Liver (tissue), 9 donors: ENCODE results near the gene MAMSTR. TPM values are rescaled to one million over a fixed set of nuclear protein-coding genes. Genes with fewer than 3 reads are reported as not detected.

Experiments used
- DNase-seq: peaks from one replicate; pipeline ENCODE4 v3.0.0-alpha.2; 2017; ENCODE audit warnings: low spot score
- H3K27ac ChIP-seq, 2 donors: one replicate each; pipeline ENCODE4 v1.7.0; 2013; ENCODE audit warnings: inconsistent platforms in 2 of 2, low read length in 2 of 2, control low read depth in 1 of 2, low read depth in 1 of 2, mild to moderate bottlenecking in 1 of 2
- H3K27me3 ChIP-seq, 4 donors: one replicate each; pipeline versions ENCODE4 v1.6.1 to v1.7.0; 2013; ENCODE audit warnings: low read length in 3 of 4, inconsistent platforms in 1 of 4, mild to moderate bottlenecking in 1 of 4, moderate library complexity in 1 of 4; ENCODE audit not compliant: control insufficient read depth in 4 of 4, insufficient read depth in 4 of 4
- H3K36me3 ChIP-seq, 4 donors: one replicate each; pipeline versions ENCODE4 v1.6.1 to v1.7.0; 2013; ENCODE audit warnings: low read length in 3 of 4, mild to moderate bottlenecking in 3 of 4, low read depth in 1 of 4, moderate library complexity in 1 of 4; ENCODE audit not compliant: control insufficient read depth in 4 of 4, insufficient read depth in 3 of 4
- H3K4me1 ChIP-seq, 4 donors: one replicate each; pipeline versions ENCODE4 v1.6.1 to v1.7.0; 2013; ENCODE audit warnings: low read length in 3 of 4, mild to moderate bottlenecking in 3 of 4, moderate library complexity in 1 of 4; ENCODE audit not compliant: control insufficient read depth in 4 of 4, insufficient read depth in 4 of 4
- H3K4me3 ChIP-seq, 3 donors: one replicate each; pipeline versions ENCODE4 v1.6.1 to v1.7.0; 2013; ENCODE audit warnings: low read length in 3 of 3, control low read depth in 1 of 3, low read depth in 1 of 3, mild to moderate bottlenecking in 1 of 3
- H3K9ac ChIP-seq, 2 donors: one replicate each; pipeline ENCODE4 v1.7.0; 2013; ENCODE audit warnings: low read length in 2 of 2, mild to moderate bottlenecking in 2 of 2, moderate library complexity in 2 of 2, control low read depth in 1 of 2, low read depth in 1 of 2
- H3K9me3 ChIP-seq, 4 donors: one replicate each; pipeline versions ENCODE4 v1.6.1 to v1.7.0; 2013; ENCODE audit warnings: low read length in 3 of 4; ENCODE audit not compliant: control insufficient read depth in 4 of 4
- ATF3 ChIP-seq: IDR thresholded peaks from 2 replicates; pipeline ENCODE4 v1.6.1; 2016; ENCODE audit warnings: antibody characterized with exemption
- CTCF ChIP-seq: fragments of 150-350 bp; IDR thresholded peaks from 2 replicates; pipeline ENCODE4 v1.5.1; 2017; ENCODE audit warnings: improper control_type of control experiment, low read depth, low read length; ENCODE audit not compliant: missing input control
- EGR1 ChIP-seq, 2 donors: IDR thresholded peaks; 2 replicates each; pipeline ENCODE4 v1.6.1; 2016 to 2018; ENCODE audit warnings: antibody characterized with exemption in 2 of 2, low read depth in 2 of 2
- FOXA1 ChIP-seq: IDR thresholded peaks from 2 replicates; pipeline ENCODE4 v1.6.1; 2016; ENCODE audit warnings: antibody characterized with exemption
- FOXA2 ChIP-seq: IDR thresholded peaks from 2 replicates; pipeline ENCODE4 v1.6.1; 2016; ENCODE audit warnings: antibody characterized with exemption
- GABPA ChIP-seq, 2 donors: IDR thresholded peaks in 1 of 2; conservative IDR thresholded peaks in 1 of 2; 2 replicates each; pipeline ENCODE4 v1.6.1; 2016; ENCODE audit warnings: antibody characterized with exemption in 2 of 2, mild to moderate bottlenecking in 1 of 2, moderate library complexity in 1 of 2
- HNF4A ChIP-seq, 2 donors: conservative IDR thresholded peaks; 2 replicates each; pipeline ENCODE4 v1.6.1; 2016; ENCODE audit warnings: antibody characterized with exemption in 2 of 2, mild to moderate bottlenecking in 2 of 2
- HNF4G ChIP-seq: IDR thresholded peaks from 2 replicates; pipeline ENCODE4 v1.6.1; 2016; ENCODE audit warnings: antibody characterized with exemption
- JUND ChIP-seq, 2 donors: IDR thresholded peaks; 2 replicates each; pipeline ENCODE4 v1.6.1; 2016; ENCODE audit warnings: antibody characterized with exemption in 2 of 2
- NR2F2 ChIP-seq: IDR thresholded peaks from 2 replicates; pipeline ENCODE4 v1.6.1; 2016; ENCODE audit warnings: antibody characterized with exemption
- RAD21 ChIP-seq, 2 donors: IDR thresholded peaks; 2 replicates each; pipeline ENCODE4 v1.6.1; 2016; ENCODE audit warnings: antibody characterized with exemption in 2 of 2, mild to moderate bottlenecking in 2 of 2
- RXRA ChIP-seq, 2 donors: IDR thresholded peaks; 2 replicates each; pipeline ENCODE4 v1.6.1; 2017 to 2018; ENCODE audit warnings: antibody characterized with exemption in 2 of 2, mild to moderate bottlenecking in 1 of 2
- SP1 ChIP-seq: IDR thresholded peaks from 2 replicates; pipeline ENCODE4 v1.6.1; 2018; ENCODE audit warnings: antibody characterized with exemption, mild to moderate bottlenecking
- TAF1 ChIP-seq: conservative IDR thresholded peaks from 2 replicates; pipeline ENCODE4 v1.6.1; 2016; ENCODE audit warnings: antibody characterized with exemption, mild to moderate bottlenecking
- YY1 ChIP-seq: IDR thresholded peaks from 2 replicates; pipeline ENCODE4 v1.6.1; 2016; ENCODE audit warnings: antibody characterized with exemption, mild to moderate bottlenecking
- WGBS: extraction: QIAGEN DNeasy Blood & Tissue Kit; methylation state at CpG from one replicate; pipeline ENCODE4 v1.1.7; 2013; 5-methylcytosine and 5-hydroxymethylcytosine counted together
- polyA plus RNA-seq, 2 donors: library from polyadenylated mRNA; stranded (reverse) in 1 of 2; unstranded in 1 of 2; fragments of 200-250 nt in 1 of 2; fragments of >200 nt in 1 of 2; fragmentation: Nextera tagmentation in 1 of 2; extraction: Ambion mirVana in 1 of 2; gene quantifications; one replicate each; pipeline versions ENCODE4 v1.2.1 to v1.2.3, GENCODE V29; 2013 to 2015
- total RNA-seq, 2 donors: library from RNA; depleted of rRNA; stranded (reverse); fragments of >200 nt; gene quantifications; one replicate each; pipeline ENCODE4 v1.2.3, GENCODE V29; 2014
- TF ChIP-seq, protein P1 (sequence below): IDR thresholded peaks from 2 replicates; pipeline ENCODE4 v1.6.1; 2016; ENCODE audit warnings: antibody characterized with exemption
- TF ChIP-seq, protein P2 (sequence below): IDR thresholded peaks from 2 replicates; pipeline ENCODE4 v1.6.1; 2016; ENCODE audit warnings: antibody characterized with exemption
- TF ChIP-seq, protein P3 (sequence below): IDR thresholded peaks from 2 replicates; pipeline ENCODE4 v1.6.1; 2016; ENCODE audit warnings: antibody characterized with exemption, mild to moderate bottlenecking
- donor health status: healthy.
- donor health status: healthy.
- donor health status: healthy.
- donor health status: healthy.
- donor health status: healthy.

MAMSTR gene
- total and polyA plus RNA-seq, 4 donors, result 0.07 to 0.31 (median 0.09) TPM

GRCh38 chr19:48745208-48745995 is 25.9 kb upstream of the MAMSTR start:
- H3K9ac ChIP-seq, result no peak overlapping the region
- DNase-seq, result peak; percentile 70
- no peaks in the 10 kb centered on the region for H3K27me3 ChIP-seq
- no peak overlapping the region for H3K4me3 ChIP-seq
- no peaks in the 10 kb centered on the region for H3K36me3 ChIP-seq
- WGBS, result 31% methylated on average over 33 of the region's 33 CpGs
- H3K27ac ChIP-seq, result no peak overlapping the region
- TF ChIP-seq SP1 (no peak), YY1 (no peak), FOXA1 (no peak), NR2F2 (no peak)
- no peaks in the 10 kb centered on the region for H3K9me3 ChIP-seq
- H3K4me1 ChIP-seq, result peaks cover 0 to 2% (median 0%) of the 10 kb centered on the region in 4 donors

- H3K36me3 ChIP-seq, result no peaks in the 10 kb centered on the region
- no peak for DNase-seq
- no peak overlapping the region for H3K9ac ChIP-seq
- H3K4me3 ChIP-seq, result no peak overlapping the region
- no peaks in the 10 kb centered on the region for H3K9me3 ChIP-seq
- TF ChIP-seq SP1 (no peak), TAF1 (no peak), ATF3 (no peak), CTCF (no peak), FOXA1 (no peak), GABPA (IDR thresholded peaks at IDR 0.05 in 1 of 2, conservative IDR thresholded peaks at IDR 0.05 in 1 of 2) (no peak), RXRA (IDR thresholded peaks at IDR 0.05) (no peak), FOXA2 (no peak), JUND (IDR thresholded peaks at IDR 0.05) (no peak), RAD21 (IDR thresholded peaks at IDR 0.05) (no peak), HNF4G (no peak), YY1 (no peak), HNF4A (conservative IDR thresholded peaks at IDR 0.05) (no peak), EGR1 (IDR thresholded peaks at IDR 0.05; ENCODE audit: low read depth in 2 of 2) (no peak), NR2F2 (no peak)
- TF ChIP-seq, protein P1, sequence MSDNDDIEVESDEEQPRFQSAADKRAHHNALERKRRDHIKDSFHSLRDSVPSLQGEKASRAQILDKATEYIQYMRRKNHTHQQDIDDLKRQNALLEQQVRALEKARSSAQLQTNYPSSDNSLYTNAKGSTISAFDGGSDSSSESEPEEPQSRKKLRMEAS, result no peak
- TF ChIP-seq, protein P2, sequence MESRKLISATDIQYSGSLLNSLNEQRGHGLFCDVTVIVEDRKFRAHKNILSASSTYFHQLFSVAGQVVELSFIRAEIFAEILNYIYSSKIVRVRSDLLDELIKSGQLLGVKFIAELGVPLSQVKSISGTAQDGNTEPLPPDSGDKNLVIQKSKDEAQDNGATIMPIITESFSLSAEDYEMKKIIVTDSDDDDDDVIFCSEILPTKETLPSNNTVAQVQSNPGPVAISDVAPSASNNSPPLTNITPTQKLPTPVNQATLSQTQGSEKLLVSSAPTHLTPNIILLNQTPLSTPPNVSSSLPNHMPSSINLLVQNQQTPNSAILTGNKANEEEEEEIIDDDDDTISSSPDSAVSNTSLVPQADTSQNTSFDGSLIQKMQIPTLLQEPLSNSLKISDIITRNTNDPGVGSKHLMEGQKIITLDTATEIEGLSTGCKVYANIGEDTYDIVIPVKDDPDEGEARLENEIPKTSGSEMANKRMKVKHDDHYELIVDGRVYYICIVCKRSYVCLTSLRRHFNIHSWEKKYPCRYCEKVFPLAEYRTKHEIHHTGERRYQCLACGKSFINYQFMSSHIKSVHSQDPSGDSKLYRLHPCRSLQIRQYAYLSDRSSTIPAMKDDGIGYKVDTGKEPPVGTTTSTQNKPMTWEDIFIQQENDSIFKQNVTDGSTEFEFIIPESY, result no peak
- TF ChIP-seq, protein P3, sequence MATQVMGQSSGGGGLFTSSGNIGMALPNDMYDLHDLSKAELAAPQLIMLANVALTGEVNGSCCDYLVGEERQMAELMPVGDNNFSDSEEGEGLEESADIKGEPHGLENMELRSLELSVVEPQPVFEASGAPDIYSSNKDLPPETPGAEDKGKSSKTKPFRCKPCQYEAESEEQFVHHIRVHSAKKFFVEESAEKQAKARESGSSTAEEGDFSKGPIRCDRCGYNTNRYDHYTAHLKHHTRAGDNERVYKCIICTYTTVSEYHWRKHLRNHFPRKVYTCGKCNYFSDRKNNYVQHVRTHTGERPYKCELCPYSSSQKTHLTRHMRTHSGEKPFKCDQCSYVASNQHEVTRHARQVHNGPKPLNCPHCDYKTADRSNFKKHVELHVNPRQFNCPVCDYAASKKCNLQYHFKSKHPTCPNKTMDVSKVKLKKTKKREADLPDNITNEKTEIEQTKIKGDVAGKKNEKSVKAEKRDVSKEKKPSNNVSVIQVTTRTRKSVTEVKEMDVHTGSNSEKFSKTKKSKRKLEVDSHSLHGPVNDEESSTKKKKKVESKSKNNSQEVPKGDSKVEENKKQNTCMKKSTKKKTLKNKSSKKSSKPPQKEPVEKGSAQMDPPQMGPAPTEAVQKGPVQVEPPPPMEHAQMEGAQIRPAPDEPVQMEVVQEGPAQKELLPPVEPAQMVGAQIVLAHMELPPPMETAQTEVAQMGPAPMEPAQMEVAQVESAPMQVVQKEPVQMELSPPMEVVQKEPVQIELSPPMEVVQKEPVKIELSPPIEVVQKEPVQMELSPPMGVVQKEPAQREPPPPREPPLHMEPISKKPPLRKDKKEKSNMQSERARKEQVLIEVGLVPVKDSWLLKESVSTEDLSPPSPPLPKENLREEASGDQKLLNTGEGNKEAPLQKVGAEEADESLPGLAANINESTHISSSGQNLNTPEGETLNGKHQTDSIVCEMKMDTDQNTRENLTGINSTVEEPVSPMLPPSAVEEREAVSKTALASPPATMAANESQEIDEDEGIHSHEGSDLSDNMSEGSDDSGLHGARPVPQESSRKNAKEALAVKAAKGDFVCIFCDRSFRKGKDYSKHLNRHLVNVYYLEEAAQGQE, result no peak
- H3K4me1 ChIP-seq, result peaks cover 2 to 9% (median 7%) of the 10 kb centered on the region in 4 donors
- no peaks in the 10 kb centered on the region for H3K27me3 ChIP-seq
- 94% methylated on average over 11 of the region's 11 CpGs for WGBS
- H3K27ac ChIP-seq, result no peak overlapping the region
Measured at GRCh38 chr19:48742096-48742495, 22.6 kb upstream of the MAMSTR start.
